GM18526 (cell line): ENCODE results near the gene TMEM19.
A peak's percentile ranks its signal among the peaks of the same experiment; 100 is the strongest.

Experiments used
- POLR2A ChIP-seq: IDR thresholded peaks from 3 replicates; pipeline ENCODE4 v1.6.1; 2011; ENCODE audit not compliant: insufficient read length; ENCODE audit errors: extremely low read depth

TMEM19 gene

GRCh38 chr12:71685914-71686657, at the start of gene TMEM19:
TMEM19 (plus strand) TSS chr12:71686082; CDS start chr12:71686681, 599 bp downstream.
- peak; percentile 84 for TF ChIP-seq POLR2A

GRCh38 chr12:71636704-71637115, 49.2 kb upstream of the TMEM19 start:
- no peak for TF ChIP-seq POLR2A

DNA sequence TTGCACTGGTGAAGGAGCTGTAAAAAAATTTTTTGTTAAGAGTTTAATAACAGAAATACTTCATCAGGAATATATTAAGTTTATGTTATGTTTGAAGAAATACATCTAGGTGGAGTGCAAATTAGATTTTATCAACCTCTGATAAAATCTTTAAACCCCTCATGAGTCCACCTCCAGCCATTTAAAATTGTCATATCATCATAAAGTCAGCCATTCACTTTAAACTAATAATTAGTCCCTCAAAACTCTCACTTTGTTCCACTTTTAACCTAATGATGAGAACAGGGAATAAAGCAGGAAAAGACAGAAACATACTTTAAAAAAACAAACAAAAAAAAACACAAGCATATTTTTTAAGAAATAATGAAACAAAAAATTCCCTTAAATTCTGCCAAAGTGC, 47.4 kb upstream of the TMEM19 start:
- TF ChIP-seq POLR2A, result no peak

DNA sequence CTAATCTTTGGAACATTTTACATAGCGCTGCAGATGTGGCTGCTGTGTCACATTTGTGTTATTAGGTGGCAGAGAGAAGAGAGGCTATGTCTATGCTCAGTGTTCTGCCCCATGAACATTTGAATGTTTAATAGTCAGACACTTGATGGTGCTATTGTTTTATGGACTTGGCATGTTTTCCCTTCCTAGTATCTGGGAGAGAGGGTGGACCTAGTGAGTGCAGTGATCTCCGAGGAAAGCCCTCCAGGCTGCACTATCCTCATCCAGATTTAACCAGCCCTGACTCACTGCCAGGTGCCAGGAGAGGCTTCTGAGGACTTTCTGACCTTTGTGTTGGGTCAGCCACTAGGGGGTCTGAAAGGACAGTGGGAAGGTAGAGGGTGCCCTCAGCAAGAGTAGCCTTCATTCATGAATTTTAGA, 46.5 kb upstream of the TMEM19 start:
- no peak for TF ChIP-seq POLR2A

DNA sequence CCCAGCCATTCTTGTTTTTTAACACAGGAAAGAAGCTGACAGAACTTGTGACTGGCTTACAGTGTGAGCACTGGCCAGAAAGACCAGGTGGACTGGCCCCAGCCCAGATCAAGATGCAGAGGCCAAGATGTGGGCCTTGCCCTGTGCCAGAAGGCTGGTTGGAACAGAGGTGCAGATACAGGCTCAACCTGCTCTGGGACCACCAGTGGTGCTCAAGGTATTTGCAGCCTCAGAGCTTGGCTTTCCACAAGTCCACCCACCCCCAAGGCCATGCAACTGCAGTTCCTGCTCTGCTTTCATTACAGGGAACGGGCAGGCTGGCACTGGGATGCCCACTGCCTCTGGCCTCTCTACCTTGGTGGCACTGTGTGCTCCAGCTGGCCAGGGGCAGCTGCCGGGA, 45.6 kb upstream of the TMEM19 start:
- TF ChIP-seq POLR2A, result no peak

DNA sequence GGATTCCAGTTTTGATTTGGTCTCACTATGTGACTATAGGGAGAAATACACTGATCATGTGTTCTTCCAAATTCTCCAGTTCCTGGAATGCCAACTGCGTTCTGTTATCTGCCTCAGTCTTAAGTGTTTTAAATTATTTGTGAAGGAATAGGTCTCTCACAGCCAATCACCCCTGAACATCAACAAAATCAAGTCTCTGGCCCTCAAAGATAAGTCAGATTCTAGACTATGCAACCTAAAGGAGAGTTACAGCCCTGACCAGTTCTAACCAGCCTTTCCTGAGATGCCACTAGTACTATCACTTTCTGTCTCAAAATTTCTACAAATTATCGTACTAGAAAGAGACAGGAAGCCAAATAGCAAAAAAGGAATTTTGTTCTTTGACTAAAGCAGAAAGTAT, 44.5 kb upstream of the TMEM19 start:
- no peak for TF ChIP-seq POLR2A

DNA sequence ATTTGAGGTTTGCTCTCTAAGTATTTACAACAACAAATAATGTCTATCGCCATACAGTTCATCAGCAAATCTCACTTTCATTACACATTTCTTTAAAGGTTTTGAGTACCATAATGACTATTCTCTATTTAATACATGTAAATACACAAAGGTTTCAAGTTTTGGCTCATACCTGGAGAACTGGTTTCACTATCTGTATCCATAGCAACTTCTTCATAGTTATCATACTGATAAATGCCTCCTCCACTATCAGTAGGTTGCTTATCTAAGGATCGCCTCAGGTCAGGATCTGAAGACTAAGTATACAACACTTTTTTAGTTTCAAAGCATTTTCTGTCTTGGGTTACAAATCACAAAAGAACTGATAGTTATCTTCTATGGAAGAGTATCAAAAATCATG, 43.6 kb upstream of the TMEM19 start:
- TF ChIP-seq POLR2A, result no peak

DNA sequence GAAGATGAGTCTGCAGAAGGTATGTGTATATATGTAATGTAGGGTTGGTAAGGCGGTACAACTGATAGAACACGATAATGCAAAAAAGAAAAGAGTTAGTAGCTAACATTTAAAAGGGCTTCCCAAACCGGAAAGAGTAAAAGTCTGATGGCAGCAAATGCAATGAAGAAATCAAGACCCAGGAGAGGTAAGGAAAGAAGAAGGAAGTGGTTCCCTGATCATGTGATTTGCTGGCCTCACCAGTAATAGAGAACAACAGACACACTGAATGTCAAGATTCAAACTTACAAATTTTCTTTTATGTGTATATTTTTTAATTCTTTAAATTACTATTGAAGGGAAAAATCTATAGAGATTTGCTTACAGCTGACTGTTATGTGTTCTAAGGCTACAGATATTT, 40.6 kb upstream of the TMEM19 start:
- no peak for TF ChIP-seq POLR2A

DNA sequence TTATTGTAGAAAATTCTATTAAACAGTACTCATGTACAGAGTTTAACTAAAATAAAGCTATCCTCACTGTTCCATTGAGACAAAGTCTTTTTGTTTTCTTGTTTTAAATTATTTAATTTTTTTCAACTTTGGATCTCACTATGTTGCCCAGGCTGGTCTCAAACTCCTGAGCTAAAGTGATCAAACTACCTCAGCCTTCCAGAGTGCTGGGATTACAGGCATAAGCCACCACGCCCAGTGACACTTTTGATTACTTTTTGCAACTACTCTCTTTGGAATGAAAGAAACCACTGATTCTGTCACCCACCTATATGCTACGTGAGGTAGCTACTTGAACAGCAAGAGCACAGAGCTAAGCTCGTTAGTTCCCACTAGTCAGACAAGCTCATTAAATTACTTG, 39.4 kb upstream of the TMEM19 start:
- no peak for TF ChIP-seq POLR2A

GRCh38 chr12:71648537-71648936, 37.3 kb upstream of the TMEM19 start:
- no peak for TF ChIP-seq POLR2A

- no peak for TF ChIP-seq POLR2A
These were observed 36.5 kb upstream of the TMEM19 start for GRCh38 chr12:71649401-71649800.

GRCh38 chr12:71652656-71653055, 33.2 kb upstream of the TMEM19 start:
- TF ChIP-seq POLR2A, result no peak

DNA sequence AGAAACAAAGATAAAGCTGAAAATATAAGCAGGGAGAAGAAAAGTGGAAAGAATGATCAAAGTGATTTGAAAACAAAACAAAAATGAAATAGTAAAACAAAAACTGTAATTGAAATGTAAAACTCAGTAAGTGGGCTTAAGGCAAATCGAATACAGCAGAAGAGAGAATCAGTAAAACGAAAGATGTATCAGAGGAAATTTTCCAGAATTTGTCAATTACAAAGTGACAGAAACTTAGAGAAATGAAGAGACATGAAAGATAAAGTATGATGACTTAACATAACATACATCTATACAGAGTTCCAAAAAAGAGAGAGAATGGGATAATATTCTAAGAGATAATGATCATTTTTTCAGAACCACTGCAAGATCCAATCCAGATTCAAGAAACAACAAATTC, 32.7 kb upstream of the TMEM19 start:
- TF ChIP-seq POLR2A, result no peak

GRCh38 chr12:71654200-71654599, 31.7 kb upstream of the TMEM19 start:
- no peak for TF ChIP-seq POLR2A

- TF ChIP-seq POLR2A, result no peak
These were observed 30.4 kb upstream of the TMEM19 start for GRCh38 chr12:71655495-71655894.

DNA sequence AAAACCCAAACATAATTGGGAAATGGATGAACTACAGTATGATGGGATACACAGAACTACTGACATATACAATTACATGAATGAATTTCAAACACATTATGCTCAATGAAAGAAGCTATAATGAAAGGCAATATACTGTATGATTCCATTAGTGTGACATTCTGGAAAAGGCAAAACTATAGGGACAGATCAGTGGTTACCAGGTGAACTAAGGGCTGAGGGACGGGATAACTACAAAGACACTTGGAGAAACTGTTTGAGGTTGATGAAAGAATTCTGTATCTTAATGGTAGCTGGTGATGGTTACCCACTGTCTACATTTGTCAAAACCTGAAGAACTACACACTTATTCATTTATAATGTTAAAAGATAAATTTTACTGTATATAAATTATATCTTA, 30.0 kb upstream of the TMEM19 start:
- no peak for TF ChIP-seq POLR2A

DNA sequence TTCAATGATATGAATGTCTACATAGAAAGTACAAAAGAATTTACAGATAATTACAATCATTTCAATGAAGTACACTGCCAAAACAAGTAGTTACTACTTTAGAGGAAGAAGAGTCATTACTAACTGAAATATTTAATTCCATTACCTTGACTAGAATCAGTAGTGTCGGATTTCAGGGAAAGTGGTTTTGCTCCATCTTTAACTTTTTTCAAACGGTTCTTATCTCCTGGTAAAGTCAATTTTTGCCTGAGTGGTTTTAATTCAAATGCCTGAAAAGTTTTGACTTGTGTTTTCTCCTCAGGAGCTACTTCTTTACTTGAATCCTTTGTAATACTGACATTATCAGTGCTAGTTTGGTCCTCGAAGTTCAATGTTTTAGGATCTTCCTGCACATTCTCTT, 29.1 kb upstream of the TMEM19 start:
- no peak for TF ChIP-seq POLR2A
